ENCODE data around the gene EIF4G3. TPM values are rescaled to one million over a fixed set of nuclear protein-coding genes. Genes with fewer than 3 reads are reported as not detected.
"Not testable (repeated sequence)": the region's sequence is repeated elsewhere in the genome, so short reads cannot be mapped to it uniquely, and the experiment has no call there.

EIF4G3 gene
- total RNA-seq, 1 donor from 2014 or later: 66.8 TPM

- no peak overlapping the region for H3K27ac Mint-ChIP-seq
- no peak overlapping the region for H3K4me3 Mint-ChIP-seq
- no peak for DNase-seq
- peaks cover 41% of the 10 kb centered on the region for H3K36me3 Mint-ChIP-seq (ENCODE audit: low read depth)
- intact Hi-C loops (cut with micrococcal nuclease): no loop called here
- H3K27me3 Mint-ChIP-seq: no peaks in the 10 kb centered on the region
- no peaks in the 10 kb centered on the region for H3K9me3 Mint-ChIP-seq
- H3K4me1 Mint-ChIP-seq: no peaks in the 10 kb centered on the region
These were observed 322.2 kb downstream of the EIF4G3 start for GRCh38 chr1:20854529-20854928.

GRCh38 chr1:20851791-20852190 is 324.9 kb downstream of the EIF4G3 start:
- H3K27ac Mint-ChIP-seq; H3K27me3 Mint-ChIP-seq; H3K4me1 Mint-ChIP-seq; H3K9me3 Mint-ChIP-seq; DNase-seq; H3K4me3 Mint-ChIP-seq; intact Hi-C loops (cut with micrococcal nuclease): not testable (repeated sequence)
- H3K36me3 Mint-ChIP-seq (ENCODE audit: low read depth): peaks cover 37% of the 10 kb centered on the region

GRCh38 chr1:20850021-20850420 is 326.7 kb downstream of the EIF4G3 start:
- Mint-ChIP-seq H3K27me3 (no peaks in the 10 kb centered on the region), H3K36me3 (ENCODE audit: low read depth) (peaks cover 43% of the 10 kb centered on the region), H3K9me3 (no peaks in the 10 kb centered on the region), H3K4me1 (no peaks in the 10 kb centered on the region), H3K4me3 (no peak overlapping the region), H3K27ac (no peak overlapping the region)
- DNase-seq: no peak
- intact Hi-C loops (cut with micrococcal nuclease): no loop called here

GRCh38 chr1:20849100-20849499 is 327.6 kb downstream of the EIF4G3 start:
- intact Hi-C loops (cut with micrococcal nuclease): no loop called here
- Mint-ChIP-seq H3K4me3 (no peak overlapping the region), H3K9me3 (no peaks in the 10 kb centered on the region), H3K27me3 (no peaks in the 10 kb centered on the region), H3K4me1 (no peaks in the 10 kb centered on the region), H3K27ac (no peak overlapping the region), H3K36me3 (ENCODE audit: low read depth) (peaks cover 45% of the 10 kb centered on the region)
- no peak for DNase-seq

GRCh38 chr1:20848162-20848561 is 328.5 kb downstream of the EIF4G3 start:
- peaks cover 39% of the 10 kb centered on the region for H3K36me3 Mint-ChIP-seq (ENCODE audit: low read depth)
- H3K9me3 Mint-ChIP-seq: no peaks in the 10 kb centered on the region
- no peaks in the 10 kb centered on the region for H3K27me3 Mint-ChIP-seq
- H3K27ac Mint-ChIP-seq: no peak overlapping the region
- DNase-seq: no peak
- no peak overlapping the region for H3K4me3 Mint-ChIP-seq
- no peaks in the 10 kb centered on the region for H3K4me1 Mint-ChIP-seq
- intact Hi-C loops (cut with micrococcal nuclease): no loop called here

GRCh38 chr1:20847611-20848080 is 329.1 kb downstream of the EIF4G3 start:
- Mint-ChIP-seq H3K27me3 (no peaks in the 10 kb centered on the region), H3K36me3 (ENCODE audit: low read depth) (peaks cover 38% of the 10 kb centered on the region), H3K4me3 (no peak overlapping the region), H3K9me3 (no peaks in the 10 kb centered on the region), H3K27ac (no peak overlapping the region), H3K4me1 (no peaks in the 10 kb centered on the region)
- intact Hi-C loops (cut with micrococcal nuclease): no loop called here
- no peak for DNase-seq

- H3K4me1 Mint-ChIP-seq: no peaks in the 10 kb centered on the region
- H3K27ac Mint-ChIP-seq: no peak overlapping the region
- H3K27me3 Mint-ChIP-seq: no peaks in the 10 kb centered on the region
- intact Hi-C loops (cut with micrococcal nuclease): no loop called here
- H3K36me3 Mint-ChIP-seq (ENCODE audit: low read depth): peaks cover 37% of the 10 kb centered on the region
- DNase-seq: no peak
- H3K9me3 Mint-ChIP-seq: no peaks in the 10 kb centered on the region
- H3K4me3 Mint-ChIP-seq: no peak overlapping the region
These were observed 330.0 kb downstream of the EIF4G3 start for GRCh38 chr1:20846461-20847374.

- H3K36me3 Mint-ChIP-seq (ENCODE audit: low read depth): peaks cover 13% of the 10 kb centered on the region
- H3K27ac Mint-ChIP-seq: no peak overlapping the region
- no peaks in the 10 kb centered on the region for H3K27me3 Mint-ChIP-seq
- H3K4me1 Mint-ChIP-seq: no peaks in the 10 kb centered on the region
- H3K4me3 Mint-ChIP-seq: no peak overlapping the region
- intact Hi-C loops (cut with micrococcal nuclease): no loop called here
- H3K9me3 Mint-ChIP-seq: no peaks in the 10 kb centered on the region
- no peak for DNase-seq
These were observed 336.0 kb downstream of the EIF4G3 start for GRCh38 chr1:20840731-20841130.

GRCh38 chr1:20837554-20838192 is 339.0 kb downstream of the EIF4G3 start:
- Mint-ChIP-seq H3K4me3 (no peak overlapping the region), H3K27ac (no peak overlapping the region), H3K27me3 (no peaks in the 10 kb centered on the region), H3K9me3 (no peaks in the 10 kb centered on the region), H3K36me3 (ENCODE audit: low read depth) (peaks cover 20% of the 10 kb centered on the region), H3K4me1 (no peaks in the 10 kb centered on the region)
- intact Hi-C loops (cut with micrococcal nuclease): no loop called here
- DNase-seq: no peak

GRCh38 chr1:20836230-20836629 is 340.5 kb downstream of the EIF4G3 start:
- intact Hi-C loops (cut with micrococcal nuclease): no loop called here
- no peaks in the 10 kb centered on the region for H3K9me3 Mint-ChIP-seq

GRCh38 chr1:20834780-20835179 is 341.9 kb downstream of the EIF4G3 start:
- intact Hi-C loops (cut with micrococcal nuclease): no loop called here
- Mint-ChIP-seq H3K27me3 (no peaks in the 10 kb centered on the region), H3K4me1 (no peaks in the 10 kb centered on the region), H3K36me3 (ENCODE audit: low read depth) (peaks cover 14% of the 10 kb centered on the region), H3K27ac (no peak overlapping the region), H3K4me3 (no peak overlapping the region), H3K9me3 (no peaks in the 10 kb centered on the region)
- no peak for DNase-seq

More at GRCh38 chr1:20836230-20836629, 340.5 kb downstream of the EIF4G3 start:
- Mint-ChIP-seq H3K27me3 (no peaks in the 10 kb centered on the region), H3K4me3 (no peak overlapping the region), H3K27ac (no peak overlapping the region), H3K4me1 (no peaks in the 10 kb centered on the region), H3K36me3 (ENCODE audit: low read depth) (peaks cover 16% of the 10 kb centered on the region)
- no peak for DNase-seq

- Mint-ChIP-seq H3K4me3 (no peak overlapping the region), H3K27ac (no peak overlapping the region), H3K9me3 (no peaks in the 10 kb centered on the region), H3K36me3 (ENCODE audit: low read depth) (peaks cover 14% of the 10 kb centered on the region), H3K4me1 (no peaks in the 10 kb centered on the region), H3K27me3 (no peaks in the 10 kb centered on the region)
- DNase-seq: no peak
- intact Hi-C loops (cut with micrococcal nuclease): no loop called here
These were observed 342.5 kb downstream of the EIF4G3 start for GRCh38 chr1:20834192-20834591.

GRCh38 chr1:20830378-20830777 is 346.3 kb downstream of the EIF4G3 start:
- intact Hi-C loops (cut with micrococcal nuclease): no loop called here
- Mint-ChIP-seq H3K36me3 (ENCODE audit: low read depth) (peaks cover 25% of the 10 kb centered on the region), H3K9me3 (no peaks in the 10 kb centered on the region), H3K4me3 (no peak overlapping the region), H3K4me1 (no peaks in the 10 kb centered on the region), H3K27ac (no peak overlapping the region), H3K27me3 (no peaks in the 10 kb centered on the region)
- no peak for DNase-seq

GRCh38 chr1:20829946-20830345 is 346.8 kb downstream of the EIF4G3 start:
- DNase-seq: no peak
- no peaks in the 10 kb centered on the region for H3K27me3 Mint-ChIP-seq
- intact Hi-C loops (cut with micrococcal nuclease): no loop called here
- peaks cover 22% of the 10 kb centered on the region for H3K36me3 Mint-ChIP-seq (ENCODE audit: low read depth)
- no peak overlapping the region for H3K4me3 Mint-ChIP-seq
- H3K4me1 Mint-ChIP-seq: no peaks in the 10 kb centered on the region
- H3K27ac Mint-ChIP-seq: no peak overlapping the region
- H3K9me3 Mint-ChIP-seq: no peaks in the 10 kb centered on the region

Measured in activated CD4-positive, alpha-beta T cell treated with anti-CD3 and anti-CD28 coated beads, Interleukin-2, amount 10 ng/mL, durations not matched to agents 24 days and 14 days (primary cell).